Neural cell (in vitro differentiated cells): ENCODE results near the gene DNAJB11. TPM values are rescaled to one million over a fixed set of nuclear protein-coding genes. Genes with fewer than 3 reads are reported as not detected.

Source experiments
- H2AFZ ChIP-seq: fragments of 200-600, 300-800 bp; sonication (generic), shearing (Covaris generic); 2 replicates; pipeline ENCODE4 v1.6.0; 2014; ENCODE audit warnings: low read depth, mild to moderate bottlenecking, antibody characterized with exemption, low read length, moderate library complexity
- H3F3A ChIP-seq: fragments of 200-600 bp; shearing (Covaris generic); 2 replicates; pipeline ENCODE4 v1.6.1; 2016; ENCODE audit warnings: mild to moderate bottlenecking, moderate library complexity, mixed read lengths, antibody characterized with exemption, low read length; ENCODE audit not compliant: insufficient read depth, poor library complexity, severe bottlenecking
- H3K27ac ChIP-seq: fragments of 200-600, 300-800 bp; sonication (generic), shearing (Covaris generic); 2 replicates; pipeline ENCODE4 v1.5.1; 2014; ENCODE audit warnings: mild to moderate bottlenecking, low read length, moderate library complexity
- H3K27me3 ChIP-seq: fragments of 300-800, 200-600 bp; sonication (generic), shearing (Covaris generic); 2 replicates; pipeline ENCODE4 v1.6.0; 2014; ENCODE audit warnings: mild to moderate bottlenecking, low read depth, low read length, moderate library complexity; ENCODE audit not compliant: insufficient read depth
- H3K36me3 ChIP-seq: fragments of 300-800, 200-600 bp; sonication (generic), shearing (Covaris generic); 2 replicates; pipeline ENCODE4 v1.5.1; 2014; ENCODE audit warnings: mild to moderate bottlenecking, antibody characterized with exemption, low read length, moderate library complexity; ENCODE audit not compliant: insufficient read depth
- H3K4me2 ChIP-seq: fragments of 300-800, 200-600 bp; sonication (generic), shearing (Covaris generic); 2 replicates; pipeline ENCODE4 v1.6.0; 2014; ENCODE audit warnings: mild to moderate bottlenecking, low read length
- H3K4me3 ChIP-seq: fragments of 300-800, 200-600 bp; sonication (generic), shearing (Covaris generic); 2 replicates; pipeline ENCODE4 v1.5.1; 2014; ENCODE audit warnings: mild to moderate bottlenecking, low read length, moderate library complexity
- H3K79me2 ChIP-seq: fragments of 200-600 bp; shearing (Covaris generic); replicated peaks from 2 replicates; pipeline ENCODE4 v1.6.0; 2014; ENCODE audit warnings: mild to moderate bottlenecking, low read length, moderate library complexity; ENCODE audit not compliant: insufficient read depth
- H3K9ac ChIP-seq: fragments of 300-800, 200-600 bp; sonication (generic), shearing (Covaris generic); 2 replicates; pipeline ENCODE4 v1.6.1; 2016; ENCODE audit warnings: mild to moderate bottlenecking, low read length, mixed read lengths
- H3K9me2 ChIP-seq: fragments of 200-600 bp; shearing (Covaris generic); 2 replicates; pipeline ENCODE4 v1.6.1; 2016; ENCODE audit warnings: mild to moderate bottlenecking, low read length, mixed read lengths; ENCODE audit not compliant: insufficient read depth
- H3K9me3 ChIP-seq: fragments of 200-600, 300-800 bp; sonication (generic), shearing (Covaris generic); 2 replicates; pipeline ENCODE4 v1.6.1; 2016; ENCODE audit warnings: mild to moderate bottlenecking, mixed run types, low read length, moderate library complexity, mixed read lengths
- H4K20me1 ChIP-seq: fragments of 200-600 bp; shearing (Covaris generic); 2 replicates; pipeline ENCODE4 v1.6.1; 2016; ENCODE audit warnings: mild to moderate bottlenecking, mixed run types; ENCODE audit not compliant: insufficient read depth
- EP300 ChIP-seq: fragments of 450-650 bp; conservative IDR thresholded peaks from 2 replicates; pipeline ENCODE4 v1.6.1; 2014; ENCODE audit warnings: antibody characterized with exemption, mild to moderate bottlenecking, moderate library complexity; ENCODE audit not compliant: poor library complexity, severe bottlenecking
- EZH2 ChIP-seq: fragments of 200-600, 300-800 bp; shearing (Covaris generic), sonication (generic); IDR thresholded peaks from 2 replicates; pipeline ENCODE4 v1.6.1; 2014; ENCODE audit warnings: antibody characterized with exemption, low read length, borderline replicate concordance, mild to moderate bottlenecking; ENCODE audit not compliant: insufficient read depth, poor library complexity, severe bottlenecking
- MXI1 ChIP-seq: fragments of 450-650 bp; conservative IDR thresholded peaks from 2 replicates; pipeline ENCODE4 v1.6.1; 2014; ENCODE audit warnings: antibody characterized with exemption, mild to moderate bottlenecking; ENCODE audit not compliant: poor library complexity, severe bottlenecking
- POLR2AphosphoS5 ChIP-seq: IDR thresholded peaks from 2 replicates; pipeline ENCODE4 v1.6.1; 2012
- RAD21 ChIP-seq: fragments of 450-650 bp; conservative IDR thresholded peaks from 2 replicates; pipeline ENCODE4 v1.6.1; 2014; ENCODE audit warnings: antibody characterized with exemption, mild to moderate bottlenecking, moderate library complexity
- SMC3 ChIP-seq: fragments of 450-650 bp; conservative IDR thresholded peaks from 2 replicates; pipeline ENCODE4 v1.6.1; 2014; ENCODE audit warnings: antibody characterized with exemption, mild to moderate bottlenecking, moderate library complexity; ENCODE audit not compliant: poor library complexity
- TAF1 ChIP-seq: IDR thresholded peaks from 2 replicates; pipeline ENCODE4 v1.6.1; 2012; ENCODE audit warnings: low read depth
- polyA plus RNA-seq: library from polyadenylated mRNA; depleted of rRNA; stranded (reverse); fragments of >200 nt; gene quantifications from 2 replicates; pipeline ENCODE4 v1.2.3, GENCODE V29; 2014
- TF ChIP-seq, protein P1 (sequence below): IDR thresholded peaks from 2 replicates; pipeline ENCODE4 v1.6.1; 2012; ENCODE audit warnings: borderline replicate concordance
- TF ChIP-seq, protein P2 (sequence below): fragments of 450-650 bp; IDR thresholded peaks from 2 replicates; pipeline ENCODE4 v1.5.1; 2014; ENCODE audit warnings: antibody characterized with exemption, mild to moderate bottlenecking, moderate library complexity; ENCODE audit not compliant: poor library complexity, severe bottlenecking

The DNAJB11 gene
- polyA plus RNA-seq, 1 donor from 2014 or later = 108 TPM

DNA sequence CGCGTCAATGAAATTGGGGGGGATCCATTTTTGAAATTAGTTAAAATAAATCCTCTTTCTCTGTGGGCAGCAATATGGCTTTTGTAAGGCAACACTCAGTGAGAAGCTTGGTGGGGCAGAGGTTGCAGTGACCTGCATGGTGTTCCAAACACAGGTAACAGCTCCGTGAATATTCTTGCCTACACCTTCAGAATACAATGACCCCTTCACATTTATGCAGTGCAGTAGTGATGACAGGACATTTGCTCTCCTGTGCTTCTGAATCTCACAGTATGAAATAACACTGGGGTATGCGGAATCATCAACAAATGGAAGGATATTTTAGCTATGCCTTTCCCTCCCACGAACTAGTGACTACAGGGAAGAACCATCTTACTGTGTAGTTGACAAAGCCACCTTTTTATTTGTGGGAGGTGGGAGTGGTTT is 49.3 kb downstream of the DNAJB11 start:
- peaks cover 4% of the 10 kb centered on the region for H3F3A ChIP-seq
- no peak overlapping the region for H3K4me3 ChIP-seq
- no peak overlapping the region for H3K4me2 ChIP-seq
- no peaks in the 10 kb centered on the region for H3K9me3 ChIP-seq
- H3K27me3 ChIP-seq = no peaks in the 10 kb centered on the region
- H4K20me1 ChIP-seq = no peaks in the 10 kb centered on the region
- no peaks in the 10 kb centered on the region for H3K9me2 ChIP-seq
- TF ChIP-seq EP300 = no peak
- TF ChIP-seq, protein P1, sequence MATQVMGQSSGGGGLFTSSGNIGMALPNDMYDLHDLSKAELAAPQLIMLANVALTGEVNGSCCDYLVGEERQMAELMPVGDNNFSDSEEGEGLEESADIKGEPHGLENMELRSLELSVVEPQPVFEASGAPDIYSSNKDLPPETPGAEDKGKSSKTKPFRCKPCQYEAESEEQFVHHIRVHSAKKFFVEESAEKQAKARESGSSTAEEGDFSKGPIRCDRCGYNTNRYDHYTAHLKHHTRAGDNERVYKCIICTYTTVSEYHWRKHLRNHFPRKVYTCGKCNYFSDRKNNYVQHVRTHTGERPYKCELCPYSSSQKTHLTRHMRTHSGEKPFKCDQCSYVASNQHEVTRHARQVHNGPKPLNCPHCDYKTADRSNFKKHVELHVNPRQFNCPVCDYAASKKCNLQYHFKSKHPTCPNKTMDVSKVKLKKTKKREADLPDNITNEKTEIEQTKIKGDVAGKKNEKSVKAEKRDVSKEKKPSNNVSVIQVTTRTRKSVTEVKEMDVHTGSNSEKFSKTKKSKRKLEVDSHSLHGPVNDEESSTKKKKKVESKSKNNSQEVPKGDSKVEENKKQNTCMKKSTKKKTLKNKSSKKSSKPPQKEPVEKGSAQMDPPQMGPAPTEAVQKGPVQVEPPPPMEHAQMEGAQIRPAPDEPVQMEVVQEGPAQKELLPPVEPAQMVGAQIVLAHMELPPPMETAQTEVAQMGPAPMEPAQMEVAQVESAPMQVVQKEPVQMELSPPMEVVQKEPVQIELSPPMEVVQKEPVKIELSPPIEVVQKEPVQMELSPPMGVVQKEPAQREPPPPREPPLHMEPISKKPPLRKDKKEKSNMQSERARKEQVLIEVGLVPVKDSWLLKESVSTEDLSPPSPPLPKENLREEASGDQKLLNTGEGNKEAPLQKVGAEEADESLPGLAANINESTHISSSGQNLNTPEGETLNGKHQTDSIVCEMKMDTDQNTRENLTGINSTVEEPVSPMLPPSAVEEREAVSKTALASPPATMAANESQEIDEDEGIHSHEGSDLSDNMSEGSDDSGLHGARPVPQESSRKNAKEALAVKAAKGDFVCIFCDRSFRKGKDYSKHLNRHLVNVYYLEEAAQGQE = no peak
- TF ChIP-seq, protein P2, sequence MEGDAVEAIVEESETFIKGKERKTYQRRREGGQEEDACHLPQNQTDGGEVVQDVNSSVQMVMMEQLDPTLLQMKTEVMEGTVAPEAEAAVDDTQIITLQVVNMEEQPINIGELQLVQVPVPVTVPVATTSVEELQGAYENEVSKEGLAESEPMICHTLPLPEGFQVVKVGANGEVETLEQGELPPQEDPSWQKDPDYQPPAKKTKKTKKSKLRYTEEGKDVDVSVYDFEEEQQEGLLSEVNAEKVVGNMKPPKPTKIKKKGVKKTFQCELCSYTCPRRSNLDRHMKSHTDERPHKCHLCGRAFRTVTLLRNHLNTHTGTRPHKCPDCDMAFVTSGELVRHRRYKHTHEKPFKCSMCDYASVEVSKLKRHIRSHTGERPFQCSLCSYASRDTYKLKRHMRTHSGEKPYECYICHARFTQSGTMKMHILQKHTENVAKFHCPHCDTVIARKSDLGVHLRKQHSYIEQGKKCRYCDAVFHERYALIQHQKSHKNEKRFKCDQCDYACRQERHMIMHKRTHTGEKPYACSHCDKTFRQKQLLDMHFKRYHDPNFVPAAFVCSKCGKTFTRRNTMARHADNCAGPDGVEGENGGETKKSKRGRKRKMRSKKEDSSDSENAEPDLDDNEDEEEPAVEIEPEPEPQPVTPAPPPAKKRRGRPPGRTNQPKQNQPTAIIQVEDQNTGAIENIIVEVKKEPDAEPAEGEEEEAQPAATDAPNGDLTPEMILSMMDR = no peak
- no peak for TF ChIP-seq POLR2AphosphoS5
- no peak for TF ChIP-seq TAF1
- no peak overlapping the region for H3K27ac ChIP-seq
- no peak overlapping the region for H3K9ac ChIP-seq
- no peaks in the 10 kb centered on the region for H3K36me3 ChIP-seq
- H2AFZ ChIP-seq = no peak overlapping the region
- H3K79me2 ChIP-seq = no peaks in the 10 kb centered on the region

DNA sequence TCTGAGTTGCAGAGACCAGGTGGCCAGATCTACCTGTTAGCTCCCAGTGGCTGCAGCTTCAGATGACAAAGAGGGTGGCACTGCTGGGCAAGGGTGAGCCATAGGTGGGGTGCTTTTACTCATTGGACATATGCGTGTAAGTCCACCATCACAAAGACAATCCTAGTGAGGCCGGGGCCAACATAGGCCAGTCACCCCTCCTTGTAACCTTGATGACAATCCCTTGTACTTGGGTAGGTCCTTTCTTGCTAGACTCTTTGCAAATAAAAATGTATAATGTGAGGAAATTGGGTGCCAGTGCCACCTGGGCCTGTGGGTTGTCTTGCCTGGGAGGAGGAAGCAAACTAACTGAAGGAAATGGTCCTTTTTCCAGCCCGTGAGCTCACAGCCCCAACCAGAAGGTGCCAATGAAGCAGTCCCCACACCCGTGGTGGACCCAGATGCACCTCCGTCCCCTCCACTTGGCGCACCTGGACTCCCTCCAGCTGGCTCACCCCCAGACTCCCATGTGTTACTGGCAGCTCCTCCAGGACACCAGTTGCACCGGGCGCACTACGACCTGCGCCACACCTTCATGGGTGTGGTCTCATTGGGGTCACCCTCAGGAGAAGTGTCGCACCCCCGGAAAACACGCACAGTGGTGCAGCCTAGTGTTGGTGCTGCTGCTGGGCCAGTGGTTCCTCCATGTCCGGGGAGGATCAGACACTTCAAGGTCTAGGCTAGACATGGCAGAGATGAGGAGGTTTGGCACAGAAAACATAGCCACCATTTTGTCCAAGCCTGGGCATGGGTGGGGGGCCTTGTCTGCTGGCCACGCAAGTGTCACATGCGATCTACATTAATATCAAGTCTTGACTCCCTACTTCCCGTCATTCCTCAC is 49.9 kb downstream of the DNAJB11 start:
- H3K9me3 ChIP-seq = no peaks in the 10 kb centered on the region
- no peaks in the 10 kb centered on the region for H3K9me2 ChIP-seq
- H3K4me3 ChIP-seq = no peak overlapping the region
- no peaks in the 10 kb centered on the region for H3F3A ChIP-seq
- no peaks in the 10 kb centered on the region for H3K79me2 ChIP-seq
- TF ChIP-seq MXI1 (no peak), POLR2AphosphoS5 (no peak), EZH2 (no peak), TAF1 (no peak), SMC3 (no peak), EP300 (no peak), RAD21 (no peak)
- TF ChIP-seq, protein P1 = no peak
- TF ChIP-seq, protein P2 = no peak
- H3K4me2 ChIP-seq = no peak overlapping the region
- H3K36me3 ChIP-seq = no peaks in the 10 kb centered on the region
- no peak overlapping the region for H3K9ac ChIP-seq
- no peak overlapping the region for H2AFZ ChIP-seq
- no peaks in the 10 kb centered on the region for H4K20me1 ChIP-seq
- H3K27me3 ChIP-seq = no peaks in the 10 kb centered on the region
- H3K27ac ChIP-seq = no peak overlapping the region
